Epithelial cell of prostate (primary cell): ENCODE measurements around the gene LAMB2.
A peak's percentile ranks its signal among the peaks of the same experiment; 100 is the strongest.

Experiments used
- DNase-seq: peaks from one replicate; pipeline ENCODE4 v3.0.0-alpha.2; 2011; ENCODE audit warnings: low read depth, low spot score
- H3K27ac ChIP-seq: fragments of 450-650 bp; 2 replicates; pipeline ENCODE4 v1.5.1; 2017; ENCODE audit warnings: mild to moderate bottlenecking

Gene LAMB2

GRCh38 chr3:49122451-49122850, 10.4 kb downstream of the LAMB2 start:
- DNase-seq = no peak
- no peak overlapping the region for H3K27ac ChIP-seq

- H3K27ac ChIP-seq = no peak overlapping the region
- no peak for DNase-seq
Measured at GRCh38 chr3:49122022-49122421, 10.8 kb downstream of the LAMB2 start.

GRCh38 chr3:49121132-49121736, 11.6 kb downstream of the LAMB2 start:
- no peak for DNase-seq

GRCh38 chr3:49120438-49121131, 12.3 kb downstream of the LAMB2 start, which contains the start of gene USP19:
USP19 (minus strand) TSS chr3:49120823; CDS start chr3:49119145, 1,678 bp downstream.
- DNase-seq = peak; percentile 40
- peak within 1 kb of the TSS; percentile 89 for H3K27ac ChIP-seq

More at GRCh38 chr3:49121132-49121736, 11.6 kb downstream of the LAMB2 start:
- peak overlapping the region; percentile 89 for H3K27ac ChIP-seq

DNA sequence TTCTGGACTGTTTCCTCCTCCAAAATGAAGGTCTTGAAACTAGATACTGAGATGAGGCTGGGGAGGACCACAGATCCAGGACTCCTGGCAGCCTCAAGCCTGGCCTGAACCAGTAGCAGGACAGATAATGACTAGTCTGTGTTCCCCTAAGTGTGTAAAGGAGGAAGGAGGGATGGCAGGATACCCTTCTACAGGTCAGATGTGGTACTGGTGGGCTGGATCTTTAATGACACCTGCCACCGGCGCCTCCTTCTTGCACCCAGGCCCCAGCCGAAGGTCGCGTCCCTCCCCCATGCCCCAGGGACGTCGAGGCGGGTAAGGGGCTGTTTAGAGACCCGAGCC, 12.8 kb downstream of the LAMB2 start:
- DNase-seq = no peak
- H3K27ac ChIP-seq = peak overlapping the region; percentile 89

DNA sequence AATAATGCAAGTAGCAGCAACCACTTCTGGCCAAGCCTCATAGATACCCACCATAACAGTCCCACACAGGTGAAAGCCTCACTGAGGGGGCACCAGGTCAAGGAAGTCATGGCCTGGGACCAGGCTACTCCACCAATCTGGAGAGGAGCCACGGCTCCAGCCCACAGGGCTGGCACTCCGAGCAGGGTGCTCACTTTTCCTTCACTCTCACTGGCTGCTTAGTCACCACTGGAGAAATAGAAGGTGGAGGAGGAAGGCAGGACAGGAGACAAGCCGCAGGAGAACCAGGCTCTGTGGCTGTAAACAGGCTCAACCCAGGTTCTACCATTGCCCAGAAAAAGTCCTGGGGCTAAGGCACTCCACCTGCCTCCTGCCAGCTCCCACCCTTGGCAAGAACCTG, 13.4 kb downstream of the LAMB2 start:
- peak overlapping the region; percentile 89 for H3K27ac ChIP-seq
- no peak for DNase-seq

- peak overlapping the region; percentile 89 for H3K27ac ChIP-seq
- DNase-seq = no peak
Measured at GRCh38 chr3:49119036-49119435, 13.8 kb downstream of the LAMB2 start.

GRCh38 chr3:49112262-49112661, 20.6 kb downstream of the LAMB2 start:
- no peak overlapping the region for H3K27ac ChIP-seq
- DNase-seq = no peak

GRCh38 chr3:49111347-49111746, 21.5 kb downstream of the LAMB2 start:
- DNase-seq = no peak
- no peak overlapping the region for H3K27ac ChIP-seq

- no peak for DNase-seq
- no peak overlapping the region for H3K27ac ChIP-seq
Measured at GRCh38 chr3:49110780-49111179, 22.1 kb downstream of the LAMB2 start.

GRCh38 chr3:49108346-49108745, 24.5 kb downstream of the LAMB2 start:
- no peak for DNase-seq
- no peak overlapping the region for H3K27ac ChIP-seq

DNA sequence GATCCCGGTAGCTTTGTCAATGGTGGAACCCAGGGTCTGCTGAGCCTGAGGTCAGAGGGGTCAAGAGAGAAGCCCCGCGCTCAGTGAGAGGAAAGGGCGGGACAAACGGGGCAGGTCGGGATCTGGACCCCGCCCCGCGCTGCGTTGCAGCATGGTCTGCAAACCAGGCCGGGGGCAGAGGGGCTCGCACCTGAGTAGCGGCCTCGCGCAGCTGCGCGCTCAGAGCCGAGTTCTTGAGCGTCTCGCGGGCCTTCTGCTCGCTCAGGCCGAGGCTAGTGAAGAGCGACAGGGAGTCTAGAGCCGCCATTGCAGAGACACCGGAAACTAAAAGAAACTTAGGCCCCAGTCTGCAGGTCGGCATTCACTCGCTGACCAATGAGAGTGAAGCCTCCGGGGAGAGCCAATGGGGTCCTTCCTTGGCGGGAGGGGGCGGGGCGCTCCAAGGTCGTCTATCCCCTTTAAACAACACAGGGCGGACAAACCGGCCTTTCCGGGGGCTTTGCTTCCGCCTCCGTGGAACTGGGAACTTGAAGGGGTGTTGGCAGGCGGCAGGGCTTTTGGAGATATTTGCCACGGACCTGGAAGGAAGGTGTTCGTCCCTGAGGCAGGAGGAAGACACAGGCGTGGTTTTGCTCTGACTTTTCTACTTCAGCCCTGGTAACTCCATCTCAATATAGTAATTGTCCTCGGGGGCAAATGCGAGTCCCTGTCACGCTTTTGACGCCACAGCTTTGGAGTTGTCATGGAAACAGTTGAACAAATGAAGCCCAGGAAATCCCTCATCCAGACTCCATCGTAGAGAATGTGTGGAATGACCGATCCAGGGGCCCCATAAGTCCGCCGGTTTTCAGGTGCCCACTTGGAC, 28.2 kb downstream of the LAMB2 start, which contains the start of gene QARS1:
QARS1 (minus strand) TSS at position 331 of the 865 bp plus-strand sequence; CDS start at position 307, 24 bp downstream.
- DNase-seq = no peak
- peak within 1 kb of the TSS; percentile 62 for H3K27ac ChIP-seq

DNA sequence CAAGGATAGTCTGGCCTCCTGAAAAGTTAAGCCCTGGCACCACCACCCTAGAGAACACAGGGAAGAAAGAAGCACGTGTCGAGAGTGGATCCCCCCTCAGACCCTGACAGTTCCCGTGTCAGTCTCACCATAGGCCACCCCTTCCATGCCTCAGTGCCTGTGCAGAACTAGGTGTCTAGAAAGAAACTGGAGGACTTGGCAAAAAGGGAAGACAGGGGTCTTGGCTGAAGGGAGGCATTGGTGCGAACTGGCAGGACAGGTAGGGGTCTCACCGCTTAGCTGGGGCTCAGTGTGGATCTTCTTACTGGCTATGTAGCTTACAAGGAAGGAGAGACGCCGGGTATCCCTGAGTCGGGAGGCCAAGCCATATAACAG, 28.8 kb downstream of the LAMB2 start:
- no peak for DNase-seq
- peak overlapping the region; percentile 62 for H3K27ac ChIP-seq

DNA sequence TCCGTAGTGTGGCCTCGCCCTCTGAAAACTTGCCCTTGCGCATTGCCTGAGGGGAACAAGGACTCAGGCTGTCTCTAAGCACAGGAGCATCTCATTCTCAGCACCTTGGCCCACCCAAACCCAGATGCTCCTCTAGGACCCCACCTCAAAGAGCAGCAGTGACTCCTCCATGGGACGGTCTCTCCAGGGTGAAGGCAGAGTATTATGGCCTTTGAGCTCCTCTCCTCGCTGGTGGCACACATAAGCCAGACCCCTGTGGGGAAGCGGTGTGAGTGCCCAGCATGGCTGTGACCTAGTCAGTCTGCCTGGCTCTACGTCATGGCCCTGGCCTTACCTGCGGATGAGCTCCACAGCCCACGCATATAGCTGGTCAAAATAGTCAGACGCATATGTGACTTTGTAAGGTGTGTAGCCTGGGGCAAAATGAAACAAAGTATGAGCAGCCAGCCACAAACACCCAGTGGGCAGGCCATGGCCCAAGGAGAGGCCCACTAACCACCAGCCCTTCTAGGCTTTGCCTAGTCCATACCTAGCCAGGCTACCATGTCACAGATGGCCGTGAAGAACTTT, 32.7 kb downstream of the LAMB2 start:
- DNase-seq = no peak
- H3K27ac ChIP-seq = no peak overlapping the region

DNA sequence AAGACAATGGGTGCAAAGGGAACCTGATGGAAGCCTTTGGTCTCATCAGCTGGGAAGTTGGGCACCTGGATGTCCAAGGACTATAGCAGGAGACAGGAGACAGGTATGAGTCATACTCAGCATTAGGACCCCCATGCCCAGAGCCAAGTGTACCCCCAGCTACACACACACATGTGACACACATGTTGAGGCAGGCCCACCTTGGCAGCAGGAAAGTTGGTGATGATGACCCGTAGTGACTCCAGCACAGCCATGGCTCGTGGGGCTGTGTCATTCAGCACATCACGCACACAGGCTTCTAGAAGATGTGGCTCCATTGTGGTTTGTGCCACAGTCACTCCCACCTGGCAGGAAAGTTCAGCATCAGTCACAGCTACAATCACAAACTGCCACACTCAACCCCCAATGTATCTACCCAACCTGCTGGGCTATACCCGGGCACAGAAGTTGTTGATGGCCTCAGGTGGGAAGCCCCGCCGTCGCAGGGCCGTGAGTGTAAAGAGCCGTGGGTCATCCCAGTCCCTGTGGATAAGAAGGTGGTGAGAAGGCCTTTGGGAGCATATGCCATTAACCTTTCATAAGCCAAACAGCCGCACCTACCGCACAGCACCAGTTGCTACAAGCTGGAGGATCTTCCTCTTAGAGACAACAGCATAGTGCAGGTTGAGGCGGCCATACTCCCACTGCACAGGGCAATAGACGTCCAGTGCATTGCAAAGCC, 33.8 kb downstream of the LAMB2 start:
- no peak overlapping the region for H3K27ac ChIP-seq
- no peak for DNase-seq

DNA sequence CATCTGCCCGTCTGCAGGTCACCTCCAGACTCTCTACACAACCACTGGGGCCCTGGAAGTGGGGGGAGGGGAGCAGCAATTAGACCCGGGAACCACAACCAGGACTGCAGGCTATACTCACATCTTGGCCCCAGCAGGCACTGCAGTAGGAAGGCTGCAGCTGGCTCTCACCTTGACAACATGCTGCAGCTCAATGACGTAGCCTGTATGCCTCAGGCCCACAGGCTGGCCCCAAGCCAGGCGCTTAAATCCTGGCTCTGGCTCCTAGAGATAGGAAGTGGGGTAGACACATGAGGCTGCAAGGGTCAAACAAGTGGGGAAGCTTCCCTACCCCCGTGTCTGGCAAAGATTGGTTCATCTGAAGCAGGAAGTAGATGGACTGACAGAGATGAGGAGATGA, 34.4 kb downstream of the LAMB2 start:
- H3K27ac ChIP-seq = no peak overlapping the region
- DNase-seq = no peak

DNA sequence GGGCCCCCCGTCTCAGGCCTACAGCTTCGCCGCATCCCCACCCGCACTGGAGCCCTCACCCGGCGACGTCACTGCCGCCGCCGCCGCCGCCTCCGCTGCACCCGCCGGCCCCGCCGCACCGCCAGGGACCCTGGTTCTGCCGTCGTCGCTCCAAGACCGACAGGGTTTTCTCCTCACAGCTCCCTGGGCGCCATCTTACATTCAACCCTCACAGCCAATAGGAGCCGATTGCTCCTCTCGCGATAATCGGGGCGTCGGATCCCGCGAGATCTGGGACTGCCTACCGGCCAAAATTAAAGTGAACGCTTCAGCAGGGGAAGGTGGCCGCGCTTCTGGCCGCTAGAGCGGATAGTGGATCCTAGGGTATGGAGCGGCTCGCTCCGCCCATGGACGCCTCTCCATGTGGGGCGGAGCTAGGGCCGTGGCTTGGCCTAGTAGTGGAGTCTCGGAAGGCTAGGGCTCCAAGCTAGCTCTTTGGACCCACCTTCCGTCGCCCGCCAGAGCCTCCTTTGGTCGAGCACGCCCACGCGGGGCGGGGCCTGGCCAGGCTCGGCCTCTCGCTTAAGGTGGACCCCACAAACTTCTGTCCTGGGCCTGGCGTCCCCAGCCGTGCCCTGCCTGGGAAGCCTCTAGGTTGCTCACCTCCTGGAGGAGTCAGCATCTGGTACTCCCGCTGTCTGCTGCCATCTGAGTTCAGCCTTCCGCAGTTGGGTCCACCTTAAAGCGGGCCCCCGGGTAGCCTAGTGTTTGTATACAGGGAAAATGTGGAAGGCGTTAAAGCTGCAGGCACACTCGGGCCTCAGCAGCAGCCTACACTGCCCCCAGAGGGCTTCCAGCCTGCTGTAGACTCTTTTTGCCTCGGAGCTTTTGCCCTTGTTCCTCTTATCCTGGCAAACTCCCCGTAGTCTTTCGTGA, 38.7 kb downstream of the LAMB2 start, which contains the start of gene QRICH1:
QRICH1 (minus strand) TSS at position 219 of the 915 bp plus-strand sequence. CDS start 17,054 bp downstream, outside the sequence.
- DNase-seq = peak; percentile 90

GRCh38 chr3:49092938-49093852, 39.7 kb downstream of the LAMB2 start:
- H3K27ac ChIP-seq = peak overlapping the region; percentile 93
- DNase-seq = no peak

More for the DNA sequence above, 38.7 kb downstream of the LAMB2 start, which contains the start of gene QRICH1:
- H3K27ac ChIP-seq = peak within 1 kb of the TSS; percentile 93
